GM12878 (cell line): Measurements from ENCODE around the gene PCSK5. TPM values are rescaled to one million over a fixed set of nuclear protein-coding genes. Genes with fewer than 3 reads are reported as not detected.

Experiments used
- ATAC-seq: fragments of 200-7000 bp; cut with Tn5 transposase; 3 replicates; pipeline ENCODE4 v1.9.1; 2020; ENCODE audit warnings: mild to moderate bottlenecking, moderate library complexity
- BruUV-seq: library from RNA; stranded (reverse); fragments of 400-500 nt; replicated peaks from 2 replicates; lab custom pipeline; 2021; lab: Mats Ljungman, UMichigan
- CTCF ChIA-PET: fragments of 300-600 bp; sonication (Branson Sonifier 250); formaldehyde crosslinking; extraction: SDS; loops from one replicate; lab custom pipeline; 2021; ENCODE audit warnings: inconsistent platforms; lab: Yijun Ruan, JAX
- POLR2A ChIA-PET: fragments of 350-600 bp; formaldehyde crosslinking; extraction: SDS; loops from one replicate; lab custom pipeline; 2021; ENCODE audit warnings: inconsistent platforms; lab: Charles Lee
- RAD21 ChIA-PET: fragments of 300-600 bp; sonication (Branson Sonifier 250); formaldehyde crosslinking; loops from one replicate; lab custom pipeline; 2023; ENCODE audit warnings: antibody characterized with exemption; ENCODE audit not compliant: unreplicated experiment; lab: Charles Lee
- SMC1A ChIA-PET: fragments of 300-600 bp; sonication (Branson Sonifier 250); formaldehyde crosslinking; loops from one replicate; lab custom pipeline; 2023; ENCODE audit not compliant: unreplicated experiment, uncharacterized antibody; lab: Charles Lee
- DNase-seq: peaks from one replicate; pipeline ENCODE4 v3.0.0-alpha.2; 2011; ENCODE audit warnings: low read depth, low spot score
- FAIRE-seq: peaks from 3 replicates; lab custom pipeline; 2011; peaks lifted over from hg19 to GRCh38; lab: Jason Lieb, UNC
- H2AFZ ChIP-seq: 2 replicates; pipeline ENCODE4 v1.6.0; 2011; ENCODE audit warnings: low read depth, low read length, control low read depth; ENCODE audit not compliant: control insufficient read depth
- H3K27ac ChIP-seq: 2 replicates; pipeline ENCODE4 v1.5.1; 2011; ENCODE audit warnings: control low read depth; ENCODE audit not compliant: control insufficient read depth, insufficient read depth
- H3K27me3 ChIP-seq, 2 experiments: replicated peaks in 1 of 2; 2 replicates each; pipeline versions ENCODE4 v1.6.0 to v1.6.1; 2011; ENCODE audit warnings: low read length in 1 of 2; ENCODE audit not compliant: control insufficient read depth in 2 of 2, insufficient read depth in 2 of 2
- H3K36me3 ChIP-seq, 2 experiments: 2 replicates each; pipeline ENCODE4 v1.5.1; 2011; ENCODE audit warnings: low read length in 1 of 2; ENCODE audit not compliant: control insufficient read depth in 2 of 2, insufficient read depth in 2 of 2
- H3K4me1 ChIP-seq: 2 replicates; pipeline ENCODE4 v1.6.1; 2011; ENCODE audit warnings: mild to moderate bottlenecking, low read length, moderate library complexity, mixed read lengths; ENCODE audit not compliant: control insufficient read depth, insufficient read depth
- H3K4me2 ChIP-seq: 2 replicates; pipeline ENCODE4 v1.6.0; 2011; ENCODE audit warnings: control low read depth; ENCODE audit not compliant: control insufficient read depth, insufficient read depth
- H3K4me3 ChIP-seq: fragments of 200-600 bp; sonication (generic); 2 replicates; pipeline ENCODE4 v1.5.1; 2016
- H3K79me2 ChIP-seq: 2 replicates; pipeline ENCODE4 v1.6.0; 2011; ENCODE audit warnings: low read length; ENCODE audit not compliant: control insufficient read depth, insufficient read depth
- H3K9ac ChIP-seq: 2 replicates; pipeline ENCODE4 v1.8.0; 2011; ENCODE audit warnings: low read length, control low read depth, mixed read lengths; ENCODE audit not compliant: control insufficient read depth, insufficient read depth
- H3K9me3 ChIP-seq: replicated peaks from 3 replicates; pipeline ENCODE4 v1.5.1; 2011; ENCODE audit warnings: mild to moderate bottlenecking, low read length; ENCODE audit not compliant: control insufficient read depth, insufficient read depth
- H4K20me1 ChIP-seq: 2 replicates; pipeline ENCODE4 v1.6.0; 2011; ENCODE audit not compliant: control insufficient read depth, insufficient read depth
- CHD2 ChIP-seq: IDR thresholded peaks from 2 replicates; pipeline ENCODE4 v1.6.1; 2011; ENCODE audit warnings: low read depth, low read length, improper control_type of control experiment, borderline replicate concordance
- IRF4 ChIP-seq: IDR thresholded peaks from 2 replicates; pipeline ENCODE4 v1.6.1; 2011; ENCODE audit warnings: low read depth, low read length
- NR2C2 ChIP-seq: IDR thresholded peaks from 2 replicates; pipeline ENCODE4 v1.6.1; 2011; ENCODE audit warnings: borderline replicate concordance, low read depth; ENCODE audit not compliant: control insufficient read depth, insufficient read length
- SREBF1 ChIP-seq: IDR thresholded peaks from 2 replicates; pipeline ENCODE4 v1.6.1; 2012; ENCODE audit warnings: mild to moderate bottlenecking, low read length
- ZNF687 ChIP-seq: fragments of 450-650 bp; IDR thresholded peaks from 2 replicates; pipeline ENCODE4 v1.6.1; 2017; ENCODE audit warnings: mild to moderate bottlenecking, moderate library complexity
- WGBS: methylation state at CpG from one replicate; pipeline ENCODE4 v1.1.6; 2016; ENCODE audit warnings: low lambda C conversion rate; ENCODE audit not compliant: insufficient replicate concordance, insufficient coverage; ENCODE audit errors: missing lambda C conversion rate; 5-methylcytosine and 5-hydroxymethylcytosine counted together
- in situ Hi-C: fragments of 300-500 bp; cut with MboI; formaldehyde crosslinking; loops from 9 replicates; pipeline ENCODE4 v1.14.3; 2018; ENCODE audit warnings: mixed read lengths
- intact Hi-C: fragments of 100-400 bp; cut with micrococcal nuclease; formaldehyde crosslinking; loops from one replicate; pipeline ENCODE4 v1.14.2; 2022; ENCODE audit not compliant: unreplicated experiment
- polyA plus RNA-seq, 11 experiments: library from polyadenylated mRNA; depleted of rRNA in 4 of 11; unstranded in 6 of 11; stranded (reverse) in 5 of 11; fragments of >200 nt; fragmentation: Nextera tagmentation in 4 of 11; fragmentation: Illumina TruSeq in 1 of 11; extraction: Ambion mirVana in 4 of 11; extraction: Trizol in 1 of 11; gene quantifications; 1 replicate in 1 of 11; 2 replicates in 10 of 11; pipeline versions ENCODE4 v1.2.1 to v1.2.3, GENCODE V29; 2011 to 2016; ENCODE audit warnings: inconsistent platforms in 2 of 11, missing spikeins in 2 of 11, low read depth in 1 of 11
- total RNA-seq, 4 experiments: library from RNA; depleted of rRNA in 3 of 4; stranded (reverse); fragments of >200 nt in 3 of 4; fragmentation: Illumina TruSeq in 1 of 4; extraction: Trizol in 1 of 4; gene quantifications; 2 replicates each; pipeline versions ENCODE4 v1.2.1 to v1.2.3, GENCODE V29; 2013 to 2021

Gene PCSK5
- total and polyA plus RNA-seq, 10 of the 15 experiments (the other 5 are each of a cell fraction or from before 2014, with no cell fraction given), result 0.01 to 0.13 (median 0.04) TPM; not detected in 3

- BruUV-seq, result no TSS peak
- peaks cover 0 to 2% of the 10 kb centered on the region in 2 experiments; a peak in 1 of 4 replicates for H3K27me3 ChIP-seq
- POLR2A ChIA-PET, result no interaction called here
- in situ Hi-C loops (no loop called here), intact Hi-C loops (no loop called here)
- ATAC-seq (no peak), DNase-seq (no peak), FAIRE-seq (no peak)
- no peaks in the 10 kb centered on the region for H4K20me1 ChIP-seq
- no peaks in the 10 kb centered on the region for H3K79me2 ChIP-seq
- H3K4me1 ChIP-seq, result no peaks in the 10 kb centered on the region
- no peak overlapping the region for H3K4me2 ChIP-seq
- no peak for TF ChIP-seq ZNF687
- TF ChIP-seq NR2C2, result no peak
- no peak for TF ChIP-seq SREBF1
- TF ChIP-seq IRF4, result no peak
- no peak for TF ChIP-seq CHD2
- TF ChIP-seq, all 136 proteins: peak for 0
- Histone ChIP-seq H3K9ac (no peak overlapping the region), H3K9me3 (no peaks in the 10 kb centered on the region), H3K4me3 (no peak overlapping the region), H3K36me3 (no peaks in the 10 kb centered on the region), H2AFZ (no peak overlapping the region), H3K27ac (no peak overlapping the region)
- WGBS, result 12% methylated on average over 5 of the region's 5 CpGs
- ChIA-PET SMC1A (interaction anchor here (0.8 kb wide), 1 partner anchor 253 kb away, joined by 3 read pairs; no protein-coding TSS in a partner anchor), CTCF (interaction anchor here (0.5 to 1.6 kb wide), 3 partner anchors 12 to 522 kb away, joined by 3 to 4 read pairs (median 3); no protein-coding TSS in a partner anchor), RAD21 (no interaction called here)
These were observed 210.6 kb downstream of the PCSK5 start for GRCh38 chr9:76101075-76101474.
